Activated CD4-positive, alpha-beta memory T cell treated with anti-CD3 and anti-CD28 coated beads, Interleukin-2, amount 10 ng/mL, durations not matched to agents 7 days and 5 days (primary cell): ENCODE data around the gene SLC44A2. TPM values are rescaled to one million over a fixed set of nuclear protein-coding genes. Genes with fewer than 3 reads are reported as not detected.

ENCODE experiments used
- CTCF ChIA-PET: fragments of 350-600 bp; sonication (Branson Sonifier 250); formaldehyde crosslinking; loops from one replicate; lab custom pipeline; 2021; ENCODE audit warnings: antibody characterized with exemption, inconsistent platforms; lab: Charles Lee
- POLR2A ChIA-PET: fragments of 350-600 bp; sonication (Branson Sonifier 250); formaldehyde crosslinking; loops from one replicate; lab custom pipeline; 2021; ENCODE audit warnings: antibody characterized with exemption; lab: Charles Lee
- DNase-seq: peaks from one replicate; pipeline ENCODE4 v3.0.0-alpha.2; 2020
- H3K27ac Mint-ChIP-seq: one replicate; pipeline ENCODE4 v1.8.0; 2021; ENCODE audit warnings: mild to moderate bottlenecking, mixed read lengths
- H3K27me3 Mint-ChIP-seq: one replicate; pipeline ENCODE4 v1.8.0; 2021; ENCODE audit warnings: mixed read lengths
- H3K36me3 Mint-ChIP-seq: one replicate; pipeline ENCODE4 v1.8.0; 2021; ENCODE audit warnings: low read depth, mixed read lengths
- H3K4me1 Mint-ChIP-seq: one replicate; pipeline ENCODE4 v1.8.0; 2021; ENCODE audit warnings: mixed read lengths
- H3K4me3 Mint-ChIP-seq: one replicate; pipeline ENCODE4 v1.8.0; 2021; ENCODE audit warnings: mild to moderate bottlenecking, mixed read lengths
- H3K9me3 Mint-ChIP-seq: one replicate; pipeline ENCODE4 v1.8.0; 2021; ENCODE audit warnings: mixed read lengths
- total RNA-seq, 2 experiments: library from RNA; stranded (reverse); gene quantifications; one replicate each; pipeline ENCODE4 v1.2.3, GENCODE V29; 2021

Gene SLC44A2
- total RNA-seq, 2 experiments from 2014 or later: 147 to 152 TPM

- H3K4me1 Mint-ChIP-seq: no peaks in the 10 kb centered on the region
- CTCF ChIA-PET: interaction anchor here (0.8 kb wide), 1 partner anchor 22 kb away, joined by 3 read pairs; no protein-coding TSS in a partner anchor
- H3K27me3 Mint-ChIP-seq: no peaks in the 10 kb centered on the region
- no peak overlapping the region for H3K27ac Mint-ChIP-seq
- no peak for DNase-seq
- no peaks in the 10 kb centered on the region for H3K9me3 Mint-ChIP-seq
- no peak overlapping the region for H3K4me3 Mint-ChIP-seq
- peaks cover 71% of the 10 kb centered on the region for H3K36me3 Mint-ChIP-seq
- POLR2A ChIA-PET: interaction anchor here (1.2 kb wide), 1 partner anchor 20 kb away, joined by 4 read pairs; no protein-coding TSS in a partner anchor
Measured at GRCh38 chr19:10677751-10678150, 52.4 kb downstream of the SLC44A2 start.

GRCh38 chr19:10678813-10679212, 53.5 kb downstream of the SLC44A2 start:
- POLR2A ChIA-PET: interaction anchor here (1.6 kb wide), 1 partner anchor 19 kb away, joined by 4 read pairs; no protein-coding TSS in a partner anchor

DNA sequence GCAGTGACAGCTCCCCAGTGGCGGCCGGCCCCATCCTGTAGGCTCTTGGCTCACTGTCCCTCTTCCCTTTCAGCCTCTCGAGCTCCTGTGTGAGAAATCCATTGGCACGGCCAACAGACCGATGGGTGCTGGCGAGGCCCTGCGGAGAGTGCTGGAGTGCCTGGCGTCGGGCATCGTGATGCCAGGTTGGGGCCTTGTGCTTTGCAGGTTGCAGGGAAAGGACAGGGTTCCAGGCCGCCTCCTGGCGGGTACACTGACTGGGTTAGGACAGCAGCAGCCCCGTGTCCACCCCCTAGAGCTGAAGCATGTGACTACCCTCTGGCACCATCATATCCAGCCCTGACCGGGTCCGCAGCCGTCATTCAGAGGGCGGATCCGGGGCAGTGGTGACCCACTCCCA, 54.4 kb downstream of the SLC44A2 start:
- H3K4me1 Mint-ChIP-seq: no peaks in the 10 kb centered on the region
- H3K9me3 Mint-ChIP-seq: no peaks in the 10 kb centered on the region
- no peak overlapping the region for H3K27ac Mint-ChIP-seq
- ChIA-PET POLR2A (interaction anchor here (1.6 kb wide), 1 partner anchor 18 kb away, joined by 4 read pairs; no protein-coding TSS in a partner anchor), CTCF (interaction anchor here (1.1 to 1.3 kb wide), 2 partner anchors 20 to 110 kb away, joined by 3 read pairs; no protein-coding TSS in a partner anchor)
- peaks cover 69% of the 10 kb centered on the region for H3K36me3 Mint-ChIP-seq
- H3K27me3 Mint-ChIP-seq: no peaks in the 10 kb centered on the region
- no peak for DNase-seq
- no peak overlapping the region for H3K4me3 Mint-ChIP-seq

More at GRCh38 chr19:10678813-10679212, 53.5 kb downstream of the SLC44A2 start:
- Mint-ChIP-seq H3K27me3 (no peaks in the 10 kb centered on the region), H3K4me3 (no peak overlapping the region), H3K27ac (no peak overlapping the region), H3K36me3 (peaks cover 66% of the 10 kb centered on the region), H3K9me3 (no peaks in the 10 kb centered on the region), H3K4me1 (no peaks in the 10 kb centered on the region)
- no peak for DNase-seq
- CTCF ChIA-PET: interaction anchor here (0.6 to 1.3 kb wide), 2 partner anchors 21 to 34 kb away, joined by 3 read pairs; no protein-coding TSS in a partner anchor

GRCh38 chr19:10680545-10681135, 55.3 kb downstream of the SLC44A2 start:
- Mint-ChIP-seq H3K27ac (no peak overlapping the region), H3K27me3 (no peaks in the 10 kb centered on the region), H3K9me3 (no peaks in the 10 kb centered on the region), H3K4me1 (no peaks in the 10 kb centered on the region), H3K36me3 (peaks cover 71% of the 10 kb centered on the region), H3K4me3 (no peak overlapping the region)
- DNase-seq: no peak
- POLR2A ChIA-PET: interaction anchor here (1.0 kb wide), 1 partner anchor 15 kb away, joined by 6 read pairs; no protein-coding TSS in a partner anchor
- CTCF ChIA-PET: no interaction called here

DNA sequence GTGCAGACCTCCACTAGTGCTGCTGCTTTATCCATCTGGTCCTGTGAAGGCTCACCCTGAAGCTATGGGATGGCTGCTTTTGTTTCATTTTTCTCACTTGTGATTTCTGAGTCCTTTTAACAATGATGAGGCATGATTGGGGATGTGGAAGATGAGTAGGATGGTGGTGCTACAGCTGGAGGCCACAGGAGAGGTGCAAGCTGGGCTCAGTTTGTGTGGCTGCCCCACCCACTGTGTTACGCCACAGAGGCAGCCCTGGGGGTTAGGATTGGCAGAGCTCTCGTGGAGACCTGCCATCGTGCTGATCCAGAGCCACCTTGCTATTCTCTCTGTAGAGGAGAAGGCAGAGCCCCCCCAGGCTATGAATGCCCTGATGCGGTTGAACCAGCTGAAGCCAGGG, 56.3 kb downstream of the SLC44A2 start:
- Mint-ChIP-seq H3K9me3 (no peaks in the 10 kb centered on the region), H3K4me1 (no peaks in the 10 kb centered on the region), H3K27me3 (no peaks in the 10 kb centered on the region), H3K4me3 (no peak overlapping the region), H3K27ac (no peak overlapping the region), H3K36me3 (peaks cover 74% of the 10 kb centered on the region)
- DNase-seq: no peak
- CTCF ChIA-PET: no interaction called here
- POLR2A ChIA-PET: interaction anchor here (1.0 to 1.5 kb wide), 2 partner anchors 10 to 14 kb away, joined by 4 to 6 read pairs; no protein-coding TSS in a partner anchor

- Mint-ChIP-seq H3K9me3 (no peaks in the 10 kb centered on the region), H3K36me3 (peaks cover 72% of the 10 kb centered on the region), H3K27ac (no peak overlapping the region), H3K27me3 (no peaks in the 10 kb centered on the region), H3K4me1 (no peaks in the 10 kb centered on the region), H3K4me3 (no peak overlapping the region)
- POLR2A ChIA-PET: interaction anchor here (0.9 to 1.5 kb wide), 2 partner anchors 11 to 13 kb away, joined by 4 read pairs; no protein-coding TSS in a partner anchor
- CTCF ChIA-PET: no interaction called here
- no peak for DNase-seq
Measured at GRCh38 chr19:10682397-10683063, 57.2 kb downstream of the SLC44A2 start.

DNA sequence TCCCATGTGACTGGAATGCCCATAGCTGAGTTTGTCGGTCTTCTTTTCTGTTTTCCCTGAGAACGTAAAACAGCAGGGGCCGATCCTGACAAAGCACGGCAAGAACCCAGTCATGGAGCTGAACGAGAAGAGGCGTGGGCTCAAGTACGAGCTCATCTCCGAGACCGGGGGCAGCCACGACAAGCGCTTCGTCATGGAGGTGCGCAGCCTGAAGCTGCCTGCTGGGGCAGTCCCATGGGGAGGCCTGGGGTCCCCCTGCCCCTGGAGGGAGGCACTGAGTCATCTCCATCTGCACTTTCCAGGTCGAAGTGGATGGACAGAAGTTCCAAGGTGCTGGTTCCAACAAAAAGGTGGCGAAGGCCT, 57.7 kb downstream of the SLC44A2 start:
- Mint-ChIP-seq H3K36me3 (peaks cover 72% of the 10 kb centered on the region), H3K27ac (no peak overlapping the region), H3K4me1 (no peaks in the 10 kb centered on the region), H3K9me3 (no peaks in the 10 kb centered on the region), H3K4me3 (no peak overlapping the region), H3K27me3 (no peaks in the 10 kb centered on the region)
- no peak for DNase-seq
- CTCF ChIA-PET: no interaction called here
- POLR2A ChIA-PET: interaction anchor here (0.9 to 1.5 kb wide), 2 partner anchors 11 to 13 kb away, joined by 4 read pairs; no protein-coding TSS in a partner anchor

DNA sequence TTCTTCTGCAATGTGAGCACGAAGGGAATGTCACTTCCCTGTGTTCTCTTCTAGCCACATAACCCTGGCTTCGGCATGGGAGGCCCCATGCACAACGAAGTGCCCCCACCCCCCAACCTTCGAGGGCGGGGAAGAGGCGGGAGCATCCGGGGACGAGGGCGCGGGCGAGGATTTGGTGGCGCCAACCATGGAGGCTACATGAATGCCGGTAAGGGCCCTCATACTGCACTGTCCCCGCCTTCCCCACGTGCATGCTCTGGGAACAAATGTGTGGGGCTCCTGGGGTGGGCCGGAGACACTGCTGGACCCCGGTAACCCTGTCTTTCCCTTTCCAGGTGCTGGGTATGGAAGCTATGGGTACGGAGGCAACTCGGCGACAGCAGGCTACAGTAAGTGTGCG, 58.2 kb downstream of the SLC44A2 start:
- ChIA-PET POLR2A (no interaction called here), CTCF (no interaction called here)
- no peak for DNase-seq
- Mint-ChIP-seq H3K4me1 (no peaks in the 10 kb centered on the region), H3K4me3 (no peak overlapping the region), H3K27me3 (no peaks in the 10 kb centered on the region), H3K9me3 (no peaks in the 10 kb centered on the region), H3K36me3 (peaks cover 71% of the 10 kb centered on the region), H3K27ac (no peak overlapping the region)

GRCh38 chr19:10685210-10685609, 59.9 kb downstream of the SLC44A2 start:
- Mint-ChIP-seq H3K27ac (no peak overlapping the region), H3K36me3 (peaks cover 69% of the 10 kb centered on the region), H3K27me3 (no peaks in the 10 kb centered on the region), H3K4me1 (no peaks in the 10 kb centered on the region), H3K4me3 (no peak overlapping the region), H3K9me3 (no peaks in the 10 kb centered on the region)
- POLR2A ChIA-PET: interaction anchor here (1.1 kb wide), 1 partner anchor 10 kb away, joined by 3 read pairs; no protein-coding TSS in a partner anchor
- no peak for DNase-seq
- CTCF ChIA-PET: no interaction called here

- POLR2A ChIA-PET: interaction anchor here (1.3 kb wide), 1 partner anchor 106 kb away, joined by 3 read pairs; no protein-coding TSS in a partner anchor
- Mint-ChIP-seq H3K9me3 (no peaks in the 10 kb centered on the region), H3K27me3 (no peaks in the 10 kb centered on the region), H3K36me3 (peaks cover 74% of the 10 kb centered on the region), H3K4me3 (no peak overlapping the region), H3K27ac (no peak overlapping the region), H3K4me1 (no peaks in the 10 kb centered on the region)
- DNase-seq: no peak
- CTCF ChIA-PET: interaction anchor here (0.6 kb wide), 1 partner anchor 42 kb away, joined by 4 read pairs; no protein-coding TSS in a partner anchor
Measured at GRCh38 chr19:10686193-10686592, 60.8 kb downstream of the SLC44A2 start.

DNA sequence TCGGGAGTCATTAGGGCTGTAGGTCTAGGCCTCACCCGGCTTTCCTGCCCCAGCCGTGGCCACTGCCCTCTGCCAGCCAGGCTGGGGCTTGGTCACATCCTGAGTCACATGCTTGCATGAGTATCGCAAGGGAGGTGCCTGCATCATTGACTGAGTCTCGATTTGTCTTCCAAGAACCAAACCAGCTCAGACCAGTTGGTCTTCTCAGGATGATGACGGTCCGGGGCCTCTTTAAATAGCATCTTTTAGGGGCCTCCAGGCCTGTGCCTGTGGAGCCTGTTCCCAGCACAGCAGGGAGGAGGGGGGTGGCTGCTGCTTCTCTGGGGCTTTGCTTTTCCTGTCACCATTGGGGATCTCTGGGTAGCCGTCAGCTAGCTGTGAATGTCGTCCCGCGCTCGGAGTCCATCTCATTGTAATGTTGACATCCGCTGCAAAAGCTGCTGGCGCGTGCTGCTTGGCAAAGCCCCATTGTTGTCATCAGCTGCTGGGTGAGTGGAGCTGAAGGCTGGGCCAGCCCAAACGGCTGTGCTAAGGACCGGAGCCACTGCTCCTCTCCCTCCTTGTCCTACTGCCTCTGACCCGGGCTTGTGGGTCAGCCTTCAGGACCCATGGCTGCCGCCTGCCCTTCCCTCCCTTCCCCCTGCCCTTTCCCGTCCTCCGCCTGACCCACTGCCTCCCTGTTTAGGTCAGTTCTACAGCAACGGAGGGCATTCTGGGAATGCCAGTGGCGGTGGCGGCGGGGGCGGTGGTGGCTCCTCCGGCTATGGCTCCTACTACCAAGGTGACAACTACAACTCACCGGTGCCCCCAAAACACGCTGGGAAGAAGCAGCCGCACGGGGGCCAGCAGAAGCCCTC, 61.5 kb downstream of the SLC44A2 start:
- Mint-ChIP-seq H3K27ac (no peak overlapping the region), H3K4me1 (no peaks in the 10 kb centered on the region), H3K36me3 (peaks cover 74% of the 10 kb centered on the region), H3K4me3 (no peak overlapping the region), H3K9me3 (no peaks in the 10 kb centered on the region), H3K27me3 (no peaks in the 10 kb centered on the region)
- DNase-seq: no peak
- POLR2A ChIA-PET: interaction anchor here (1.2 to 1.3 kb wide), 2 partner anchors 15 to 107 kb away, joined by 3 read pairs; no protein-coding TSS in a partner anchor
- CTCF ChIA-PET: no interaction called here

- Mint-ChIP-seq H3K36me3 (peaks cover 75% of the 10 kb centered on the region), H3K9me3 (no peaks in the 10 kb centered on the region), H3K4me1 (no peaks in the 10 kb centered on the region), H3K4me3 (no peak overlapping the region), H3K27me3 (no peaks in the 10 kb centered on the region), H3K27ac (no peak overlapping the region)
- no peak for DNase-seq
- POLR2A ChIA-PET: interaction anchor here (1.1 to 1.3 kb wide), 3 partner anchors 16 to 108 kb away, joined by 3 read pairs; no protein-coding TSS in a partner anchor
- CTCF ChIA-PET: interaction anchor here (0.9 kb wide), 1 partner anchor 15 kb away, joined by 5 read pairs; no protein-coding TSS in a partner anchor
Measured at GRCh38 chr19:10687518-10688288, 62.4 kb downstream of the SLC44A2 start.
